MM.1S (cell line): Measurements from ENCODE around the gene RPS6KA2.

Source experiments
- DNase-seq: peaks from one replicate; pipeline ENCODE4 v3.0.0-alpha.2; 2015
- H2AFZ ChIP-seq: fragments of 300-600 bp; sonication (generic); 2 replicates; pipeline ENCODE4 v1.6.0; 2016; ENCODE audit warnings: antibody characterized with exemption, low read length
- H3F3A ChIP-seq: fragments of 300-600 bp; sonication (generic); 2 replicates; pipeline ENCODE4 v1.6.1; 2016; ENCODE audit warnings: mild to moderate bottlenecking, antibody characterized with exemption, low read length, moderate library complexity, mixed read lengths; ENCODE audit not compliant: insufficient read depth
- H3K27ac ChIP-seq: fragments of 300-600 bp; sonication (generic); 2 replicates; pipeline ENCODE4 v1.5.1; 2016; ENCODE audit warnings: mild to moderate bottlenecking, low read length
- H3K27me3 ChIP-seq: fragments of 300-600 bp; sonication (generic); replicated peaks from 2 replicates; pipeline ENCODE4 v1.6.0; 2016; ENCODE audit warnings: low read length; ENCODE audit not compliant: insufficient read depth
- H3K36me3 ChIP-seq: fragments of 300-600 bp; sonication (generic); replicated peaks from 2 replicates; pipeline ENCODE4 v1.6.1; 2016; ENCODE audit warnings: mild to moderate bottlenecking, low read length, mixed read lengths; ENCODE audit not compliant: insufficient read depth
- H3K4me1 ChIP-seq: fragments of 300-600 bp; sonication (generic); 2 replicates; pipeline ENCODE4 v1.6.1; 2016; ENCODE audit warnings: low read length, mixed read lengths
- H3K4me2 ChIP-seq: fragments of 300-600 bp; sonication (generic); 2 replicates; pipeline ENCODE4 v1.6.0; 2016; ENCODE audit warnings: low read depth, low read length
- H3K4me3 ChIP-seq: fragments of 300-600 bp; sonication (generic); 2 replicates; pipeline ENCODE4 v1.5.1; 2016; ENCODE audit warnings: low read length, mixed read lengths
- H3K79me2 ChIP-seq: fragments of 300-600 bp; sonication (generic); 2 replicates; pipeline ENCODE4 v1.6.1; 2016; ENCODE audit warnings: mixed run types, low read length, mixed read lengths
- H3K9ac ChIP-seq: fragments of 300-600 bp; sonication (generic); 2 replicates; pipeline ENCODE4 v1.6.1; 2016; ENCODE audit warnings: low read length, mixed read lengths
- H3K9me2 ChIP-seq: fragments of 300-600 bp; sonication (generic); replicated peaks from 2 replicates; pipeline ENCODE4 v1.6.1; 2016; ENCODE audit warnings: mild to moderate bottlenecking, low read length, mixed read lengths; ENCODE audit not compliant: insufficient read depth
- H3K9me3 ChIP-seq: fragments of 300-600 bp; sonication (generic); replicated peaks from 2 replicates; pipeline ENCODE4 v1.6.1; 2016; ENCODE audit warnings: mild to moderate bottlenecking, low read length, mixed read lengths; ENCODE audit not compliant: insufficient read depth
- H4K20me1 ChIP-seq: fragments of 300-600 bp; sonication (generic); 2 replicates; pipeline ENCODE4 v1.6.1; 2016; ENCODE audit warnings: mild to moderate bottlenecking, low read length, moderate library complexity, mixed read lengths; ENCODE audit not compliant: insufficient read depth
- CTCF ChIP-seq: fragments of 300-600 bp; sonication (generic); IDR thresholded peaks from 2 replicates; pipeline ENCODE4 v1.5.1; 2016; ENCODE audit warnings: antibody characterized with exemption, low read length, mixed read lengths
- EZH2 ChIP-seq: fragments of 300-600 bp; sonication (generic); optimal IDR thresholded peaks from 2 replicates; pipeline ENCODE3; 2017; ENCODE audit warnings: low read depth, mild to moderate bottlenecking, antibody characterized with exemption, low read length, mixed read lengths
- EZH2phosphoT487 ChIP-seq: fragments of 300-600 bp; sonication (generic); IDR thresholded peaks from 2 replicates; pipeline ENCODE4 v1.6.1; 2018; ENCODE audit warnings: antibody characterized with exemption, low read length

RPS6KA2 gene

GRCh38 chr6:166430269-166430668 is 196.8 kb downstream of the RPS6KA2 start:
- Histone ChIP-seq H3F3A (no peaks in the 10 kb centered on the region), H3K9me3 (no peaks in the 10 kb centered on the region), H4K20me1 (no peaks in the 10 kb centered on the region), H3K4me1 (no peaks in the 10 kb centered on the region), H2AFZ (no peak overlapping the region), H3K4me3 (no peak overlapping the region), H3K9ac (no peak overlapping the region), H3K4me2 (no peak overlapping the region), H3K79me2 (no peaks in the 10 kb centered on the region), H3K9me2 (no peaks in the 10 kb centered on the region), H3K27ac (no peak overlapping the region), H3K36me3 (no peaks in the 10 kb centered on the region), H3K27me3 (no peaks in the 10 kb centered on the region)
- TF ChIP-seq CTCF, result no peak
- TF ChIP-seq EZH2, result no peak
- no peak for TF ChIP-seq EZH2phosphoT487
- DNase-seq, result no peak

GRCh38 chr6:166424431-166424830 is 202.6 kb downstream of the RPS6KA2 start:
- Histone ChIP-seq H3K4me2 (no peak overlapping the region), H3F3A (peaks cover 11% of the 10 kb centered on the region), H3K36me3 (no peaks in the 10 kb centered on the region), H3K27me3 (no peaks in the 10 kb centered on the region), H2AFZ (no peak overlapping the region), H3K79me2 (no peaks in the 10 kb centered on the region), H3K27ac (no peak overlapping the region), H3K9me2 (no peaks in the 10 kb centered on the region), H3K9me3 (no peaks in the 10 kb centered on the region), H3K4me3 (no peak overlapping the region), H3K4me1 (peaks cover 14% of the 10 kb centered on the region), H4K20me1 (no peaks in the 10 kb centered on the region), H3K9ac (no peak overlapping the region)
- DNase-seq, result no peak
- TF ChIP-seq EZH2, result no peak
- TF ChIP-seq CTCF, result no peak
- no peak for TF ChIP-seq EZH2phosphoT487

- Histone ChIP-seq H3K27me3 (no peaks in the 10 kb centered on the region), H4K20me1 (no peaks in the 10 kb centered on the region), H3K4me3 (no peak overlapping the region), H3K4me1 (peaks cover 19% of the 10 kb centered on the region), H3K9me2 (no peaks in the 10 kb centered on the region), H2AFZ (no peak overlapping the region), H3K79me2 (no peaks in the 10 kb centered on the region), H3K36me3 (no peaks in the 10 kb centered on the region), H3F3A (peaks cover 15% of the 10 kb centered on the region), H3K4me2 (no peak overlapping the region), H3K9ac (no peak overlapping the region), H3K9me3 (no peaks in the 10 kb centered on the region), H3K27ac (no peak overlapping the region)
- no peak for DNase-seq
- TF ChIP-seq CTCF (no peak), EZH2phosphoT487 (no peak), EZH2 (no peak)
Measured at GRCh38 chr6:166423781-166424180, 203.3 kb downstream of the RPS6KA2 start.
